K562 (cell line): ENCODE data around the gene ST6GALNAC2. TPM values are rescaled to one million over a fixed set of nuclear protein-coding genes. Genes with fewer than 3 reads are reported as not detected.
A peak's percentile ranks its signal among the peaks of the same experiment; 100 is the strongest.

Source experiments
- ATAC-seq: fragments of 200-7000 bp; cut with Tn5 transposase; 3 replicates; pipeline ENCODE4 v1.9.1; 2020; ENCODE audit warnings: moderate library complexity
- BruUV-seq: library from RNA; stranded (reverse); fragments of 400-500 nt; replicated peaks from 2 replicates; lab custom pipeline; 2021; lab: Mats Ljungman, UMichigan
- CTCF ChIA-PET: fragments of 300-600 bp; formaldehyde crosslinking; extraction: SDS; loops from one replicate; lab custom pipeline; 2021; ENCODE audit warnings: low intra/inter-chr PET ratio; lab: Yijun Ruan, JAX
- POLR2A ChIA-PET: fragments of 300-600, 350-650 bp; sonication (Branson Sonifier 250); formaldehyde crosslinking; extraction: SDS; loops from one replicate; lab custom pipeline; 2021; ENCODE audit warnings: antibody characterized with exemption, inconsistent platforms; lab: Yijun Ruan, JAX
- DNase-seq, 4 experiments: peaks; one replicate each; pipeline versions ENCODE4 v3.0.0 to v3.0.0-alpha.2; 2011 to 2018; ENCODE audit warnings: low spot score in 3 of 4, mixed read lengths in 3 of 4; ENCODE audit errors: extremely low read depth in 1 of 4
- FAIRE-seq: peaks from 2 replicates; lab custom pipeline; 2011; peaks lifted over from hg19 to GRCh38; lab: Jason Lieb, UNC
- H2AFZ ChIP-seq: 2 replicates; pipeline ENCODE4 v1.6.0; 2011; ENCODE audit warnings: low read depth, low read length, control low read depth, inconsistent platforms
- H3K27ac ChIP-seq: fragments of 200-600 bp; 3 replicates; pipeline ENCODE4 v1.8.0; 2011; ENCODE audit warnings: low read depth, mild to moderate bottlenecking, control low read depth, inconsistent platforms, low read length, moderate library complexity, mixed read lengths; ENCODE audit errors: extremely low read depth
- H3K27me3 ChIP-seq, 2 experiments: fragments of 300-600 bp in 1 of 2; 2 replicates in 1 of 2; 3 replicates in 1 of 2; pipeline versions ENCODE4 v1.6.0 to v1.8.0; 2011; ENCODE audit warnings: inconsistent platforms in 2 of 2, low read length in 2 of 2, mild to moderate bottlenecking in 1 of 2, mixed read lengths in 1 of 2, moderate library complexity in 1 of 2; ENCODE audit not compliant: control insufficient read depth in 2 of 2, insufficient read depth in 2 of 2
- H3K36me3 ChIP-seq: fragments of 300-600 bp; 3 replicates; pipeline ENCODE4 v1.8.0; 2011; ENCODE audit warnings: mild to moderate bottlenecking, low read length, inconsistent platforms; ENCODE audit not compliant: control insufficient read depth, insufficient read depth
- H3K4me1 ChIP-seq, 2 experiments: fragments of 200-600 bp in 1 of 2; replicated peaks in 1 of 2; 2 replicates in 1 of 2; 3 replicates in 1 of 2; pipeline versions ENCODE4 v1.5.1 to v1.8.0; 2011; ENCODE audit warnings: inconsistent platforms in 2 of 2, low read length in 2 of 2, mild to moderate bottlenecking in 1 of 2, mixed read lengths in 1 of 2, moderate library complexity in 1 of 2; ENCODE audit not compliant: control insufficient read depth in 2 of 2, insufficient read depth in 2 of 2
- H3K4me2 ChIP-seq: 2 replicates; pipeline ENCODE4 v1.6.1; 2011; ENCODE audit warnings: low read length, control low read depth, inconsistent platforms, mixed read lengths; ENCODE audit not compliant: insufficient read depth
- H3K4me3 ChIP-seq: fragments of 200-600 bp; sonication (generic), shearing (Covaris generic); 2 replicates; pipeline ENCODE4 v1.5.1; 2016; ENCODE audit warnings: control low read depth, inconsistent platforms
- H3K79me2 ChIP-seq: fragments of 200-600 bp; 3 replicates; pipeline ENCODE4 v1.8.0; 2011; ENCODE audit warnings: low read length, inconsistent platforms; ENCODE audit not compliant: control insufficient read depth, insufficient read depth
- H3K9ac ChIP-seq, 2 experiments: 2 replicates each; pipeline versions ENCODE4 v1.6.0 to v1.6.1; 2011; ENCODE audit warnings: low read depth in 2 of 2, low read length in 2 of 2, control low read depth in 1 of 2, inconsistent platforms in 1 of 2, mild to moderate bottlenecking in 1 of 2, mixed read lengths in 1 of 2; ENCODE audit not compliant: insufficient read depth in 1 of 2
- H3K9me1 ChIP-seq: one replicate; pipeline ENCODE4 v1.6.0; 2011; ENCODE audit warnings: inconsistent platforms, mild to moderate bottlenecking, low read length, moderate library complexity; ENCODE audit not compliant: control insufficient read depth, insufficient read depth
- H3K9me3 ChIP-seq: replicated peaks from 2 replicates; pipeline ENCODE4 v1.5.1; 2011; ENCODE audit warnings: low read depth, low read length, inconsistent platforms; ENCODE audit not compliant: control insufficient read depth, insufficient read depth
- H4K20me1 ChIP-seq: replicated peaks from 2 replicates; pipeline ENCODE4 v1.6.1; 2011; ENCODE audit warnings: low read length, inconsistent platforms, mixed read lengths; ENCODE audit not compliant: control insufficient read depth, insufficient read depth
- CBX8 ChIP-seq: fragments of 200-600 bp; sonication (generic); IDR thresholded peaks from 2 replicates; pipeline ENCODE4 v1.6.1; 2012; ENCODE audit warnings: borderline replicate concordance, mixed run types, low read depth, mild to moderate bottlenecking, moderate library complexity, mixed read lengths, low read length, control low read depth, inconsistent platforms; ENCODE audit not compliant: poor library complexity, severe bottlenecking; ENCODE audit errors: extremely low read depth
- FOXP1 ChIP-seq: sonication (generic); formaldehyde crosslinking; IDR thresholded peaks from 2 replicates; pipeline ENCODE4 v1.8.0; 2022; ENCODE audit warnings: mild to moderate bottlenecking, missing genetic modification reagents
- HMGN3 ChIP-seq: IDR thresholded peaks from 2 replicates; pipeline ENCODE4 v1.6.1; 2011; ENCODE audit warnings: borderline replicate concordance, low read depth, mild to moderate bottlenecking, mixed read lengths, low read length; ENCODE audit not compliant: insufficient read length; ENCODE audit errors: extremely low read depth
- JUN ChIP-seq, 2 experiments: sonication (generic) in 1 of 2; formaldehyde crosslinking in 1 of 2; IDR thresholded peaks; 2 replicates each; pipeline versions ENCODE4 v1.6.1 to v1.8.0; 2012 to 2022; ENCODE audit warnings: borderline replicate concordance in 2 of 2, mild to moderate bottlenecking in 2 of 2, improper control_type of control experiment in 1 of 2, low read depth in 1 of 2, low read length in 1 of 2, missing genetic modification reagents in 1 of 2
- NFXL1 ChIP-seq: fragments of 450-650 bp; formaldehyde crosslinking; IDR thresholded peaks from 2 replicates; pipeline ENCODE4 v1.4.0; 2021; ENCODE audit warnings: mild to moderate bottlenecking
- PHF20 ChIP-seq: fragments of 450-650 bp; IDR thresholded peaks from 2 replicates; pipeline ENCODE4 v1.6.1; 2018; ENCODE audit not compliant: partially characterized antibody
- SOX6 ChIP-seq: fragments of 450-650 bp; IDR thresholded peaks from 2 replicates; pipeline ENCODE4 v1.6.1; 2014; ENCODE audit warnings: mild to moderate bottlenecking
- ZFP1 ChIP-seq: fragments of 450-650 bp; formaldehyde crosslinking; IDR thresholded peaks from 2 replicates; pipeline ENCODE4 v1.4.0; 2020; ENCODE audit warnings: mild to moderate bottlenecking, mixed read lengths
- ZNF586 ChIP-seq: fragments of 450-650 bp; formaldehyde crosslinking; conservative IDR thresholded peaks from 2 replicates; pipeline ENCODE4 v1.4.0; 2020; ENCODE audit warnings: mild to moderate bottlenecking, moderate library complexity
- ZNF695 ChIP-seq: fragments of 450-650 bp; formaldehyde crosslinking; IDR thresholded peaks from 2 replicates; pipeline ENCODE4 v1.4.0; 2020; ENCODE audit warnings: mild to moderate bottlenecking, moderate library complexity
- WGBS: fragments of 100-300 bp; shearing (Covaris generic); methylation state at CpG from one replicate; pipeline ENCODE4 v1.1.6; 2016; ENCODE audit warnings: low coverage, mixed read lengths; ENCODE audit not compliant: insufficient coverage; ENCODE audit errors: missing lambda C conversion rate; 5-methylcytosine and 5-hydroxymethylcytosine counted together
- in situ Hi-C: fragments of 300-500 bp; cut with MboI; formaldehyde crosslinking; loops from 4 replicates; pipeline ENCODE4 v1.15.0; 2018; ENCODE audit warnings: inconsistent platforms, mixed read lengths
- intact Hi-C: fragments of 100-400 bp; cut with micrococcal nuclease; formaldehyde crosslinking; loops from 2 replicates; pipeline ENCODE4 v1.14.2; 2022
- polyA plus RNA-seq, 8 experiments: library from polyadenylated mRNA; depleted of rRNA in 4 of 8; stranded (reverse) in 5 of 8; unstranded in 3 of 8; fragments of >200 nt; fragmentation: Nextera tagmentation in 2 of 8; fragmentation: Illumina TruSeq in 1 of 8; extraction: Ambion mirVana in 2 of 8; extraction: Trizol in 1 of 8; gene quantifications; 2 replicates each; pipeline versions ENCODE4 v1.2.1 to v1.2.3, GENCODE V29; 2011 to 2014; ENCODE audit warnings: inconsistent platforms in 1 of 8, missing spikeins in 1 of 8
- total RNA-seq, 7 experiments: library from RNA; depleted of rRNA in 6 of 7; stranded (reverse); fragments of >200 nt in 6 of 7; fragmentation: Illumina TruSeq in 2 of 7; extraction: Trizol in 2 of 7; gene quantifications; 2 replicates each; pipeline versions ENCODE4 v1.2.1 to v1.2.3, GENCODE V29; 2011 to 2021; ENCODE audit warnings: low replicate concordance in 1 of 7
- TF ChIP-seq, protein P1 (sequence below): fragments of 250-450 bp; sonication (Bioruptor Pico); IDR thresholded peaks from 2 replicates; pipeline ENCODE4 v1.8.0; 2021; ENCODE audit warnings: moderate library complexity, mild to moderate bottlenecking, inconsistent platforms
- TF ChIP-seq, protein P2 (sequence below): IDR thresholded peaks from 3 replicates; pipeline ENCODE4 v1.6.1; 2011; ENCODE audit warnings: borderline replicate concordance, mild to moderate bottlenecking, moderate library complexity; ENCODE audit not compliant: insufficient read length; ENCODE audit errors: extremely low read depth

The ST6GALNAC2 gene
- total and polyA plus RNA-seq, 9 of the 15 experiments (the other 6 are each of a cell fraction or from before 2014, with no cell fraction given), result 0.18 TPM; not detected in 8

DNA sequence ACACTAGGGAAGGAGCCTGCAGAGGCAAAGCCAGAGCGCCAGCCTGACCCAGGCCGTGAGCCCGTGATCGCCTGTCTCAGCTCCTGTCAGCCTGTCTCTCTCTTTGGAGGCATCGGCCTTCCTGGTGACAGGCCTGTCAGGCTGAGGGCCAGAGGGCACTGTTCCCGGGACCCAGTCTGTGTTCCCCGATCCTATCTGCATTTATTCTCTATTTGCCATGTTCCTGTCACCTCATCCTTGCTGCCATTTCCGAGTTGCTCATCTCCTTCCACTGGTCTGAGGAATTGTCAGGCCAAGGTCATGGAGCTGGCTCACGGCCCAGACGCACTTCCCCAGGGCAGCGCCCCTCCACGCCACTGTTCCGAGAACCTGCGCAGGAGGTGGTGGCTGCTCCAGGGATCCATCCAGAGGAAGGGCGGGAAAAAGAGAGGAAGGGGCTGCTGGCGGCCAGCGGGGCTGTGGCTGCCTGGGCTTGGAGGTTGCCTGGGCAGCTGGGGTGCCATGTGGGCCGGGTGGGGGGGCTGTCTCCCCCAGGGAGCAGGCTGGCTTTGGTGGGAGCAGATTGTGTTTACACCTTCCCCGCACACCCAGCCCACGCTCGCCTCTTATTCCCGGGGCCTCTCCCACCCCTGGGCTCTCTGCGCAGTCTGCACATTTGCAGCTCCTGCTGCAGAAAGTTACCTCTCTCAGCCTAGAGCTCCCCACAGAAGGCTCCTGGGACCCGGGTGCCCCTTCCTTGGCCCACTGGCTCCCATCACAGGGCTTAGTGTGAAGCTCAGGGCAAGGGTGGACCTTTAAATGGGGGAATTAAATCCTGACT lies 40.9 kb downstream of the ST6GALNAC2 start:
- no peak overlapping the region for H3K27ac ChIP-seq
- no TSS peak for BruUV-seq
- no peaks in the 10 kb centered on the region for H4K20me1 ChIP-seq
- H3K27me3 ChIP-seq, result no peaks in the 10 kb centered on the region
- H3K9ac ChIP-seq, result peak overlapping the region in 1 of 2 experiments; percentile 81; a peak in 2 of 4 replicates
- no peak overlapping the region for H3K4me3 ChIP-seq
- WGBS, result 64% methylated on average over 21 of the region's 24 CpGs
- ATAC-seq (no peak), DNase-seq (no peak), FAIRE-seq (no peak)
- peaks cover 11 to 54% of the 10 kb centered on the region in 2 experiments; a peak in 4 of 5 replicates for H3K4me1 ChIP-seq
- H3K9me1 ChIP-seq, result no peaks in the 10 kb centered on the region
- POLR2A ChIA-PET, result interaction anchor here (0.6 to 2.5 kb wide), 6 partner anchors 8 to 181 kb away, joined by 3 to 12 read pairs (median 4); partner anchors contain the start of genes JMJD6 and METTL23
- intact Hi-C loops (loop anchor here (5.0 kb wide), 1 partner anchor 37 kb away; no protein-coding TSS in a partner anchor), in situ Hi-C loops (no loop called here)
- no peaks in the 10 kb centered on the region for H3K9me3 ChIP-seq
- H3K79me2 ChIP-seq, result no peaks in the 10 kb centered on the region
- CTCF ChIA-PET, result interaction anchor here (0.6 to 0.7 kb wide), 2 partner anchors 40 to 78 kb away, joined by 3 read pairs; no protein-coding TSS in a partner anchor
- no peak overlapping the region for H3K4me2 ChIP-seq
- H2AFZ ChIP-seq, result no peak overlapping the region
- no peaks in the 10 kb centered on the region for H3K36me3 ChIP-seq
- TF ChIP-seq ZNF695 (CRISPR knock-in tag), result no peak
- no peak for TF ChIP-seq SOX6
- no peak for TF ChIP-seq PHF20
- no peak for TF ChIP-seq FOXP1 (CRISPR knock-in tag)
- TF ChIP-seq, protein P1, sequence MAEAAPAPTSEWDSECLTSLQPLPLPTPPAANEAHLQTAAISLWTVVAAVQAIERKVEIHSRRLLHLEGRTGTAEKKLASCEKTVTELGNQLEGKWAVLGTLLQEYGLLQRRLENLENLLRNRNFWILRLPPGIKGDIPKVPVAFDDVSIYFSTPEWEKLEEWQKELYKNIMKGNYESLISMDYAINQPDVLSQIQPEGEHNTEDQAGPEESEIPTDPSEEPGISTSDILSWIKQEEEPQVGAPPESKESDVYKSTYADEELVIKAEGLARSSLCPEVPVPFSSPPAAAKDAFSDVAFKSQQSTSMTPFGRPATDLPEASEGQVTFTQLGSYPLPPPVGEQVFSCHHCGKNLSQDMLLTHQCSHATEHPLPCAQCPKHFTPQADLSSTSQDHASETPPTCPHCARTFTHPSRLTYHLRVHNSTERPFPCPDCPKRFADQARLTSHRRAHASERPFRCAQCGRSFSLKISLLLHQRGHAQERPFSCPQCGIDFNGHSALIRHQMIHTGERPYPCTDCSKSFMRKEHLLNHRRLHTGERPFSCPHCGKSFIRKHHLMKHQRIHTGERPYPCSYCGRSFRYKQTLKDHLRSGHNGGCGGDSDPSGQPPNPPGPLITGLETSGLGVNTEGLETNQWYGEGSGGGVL (CRISPR knock-in tag), result no peak
- no peak for TF ChIP-seq CBX8
- TF ChIP-seq JUN (IDR thresholded peaks at IDR 0.05; ENCODE audit: borderline replicate concordance, low read depth, low read length), result no peak
- no peak for TF ChIP-seq JUN (CRISPR knock-in tag; IDR thresholded peaks at IDR 0.05; ENCODE audit: borderline replicate concordance)
- TF ChIP-seq NFXL1, result no peak
- no peak for TF ChIP-seq HMGN3
- no peak for TF ChIP-seq ZNF586 (CRISPR knock-in tag)
- TF ChIP-seq ZFP1 (CRISPR knock-in tag), result no peak
- TF ChIP-seq, protein P2, sequence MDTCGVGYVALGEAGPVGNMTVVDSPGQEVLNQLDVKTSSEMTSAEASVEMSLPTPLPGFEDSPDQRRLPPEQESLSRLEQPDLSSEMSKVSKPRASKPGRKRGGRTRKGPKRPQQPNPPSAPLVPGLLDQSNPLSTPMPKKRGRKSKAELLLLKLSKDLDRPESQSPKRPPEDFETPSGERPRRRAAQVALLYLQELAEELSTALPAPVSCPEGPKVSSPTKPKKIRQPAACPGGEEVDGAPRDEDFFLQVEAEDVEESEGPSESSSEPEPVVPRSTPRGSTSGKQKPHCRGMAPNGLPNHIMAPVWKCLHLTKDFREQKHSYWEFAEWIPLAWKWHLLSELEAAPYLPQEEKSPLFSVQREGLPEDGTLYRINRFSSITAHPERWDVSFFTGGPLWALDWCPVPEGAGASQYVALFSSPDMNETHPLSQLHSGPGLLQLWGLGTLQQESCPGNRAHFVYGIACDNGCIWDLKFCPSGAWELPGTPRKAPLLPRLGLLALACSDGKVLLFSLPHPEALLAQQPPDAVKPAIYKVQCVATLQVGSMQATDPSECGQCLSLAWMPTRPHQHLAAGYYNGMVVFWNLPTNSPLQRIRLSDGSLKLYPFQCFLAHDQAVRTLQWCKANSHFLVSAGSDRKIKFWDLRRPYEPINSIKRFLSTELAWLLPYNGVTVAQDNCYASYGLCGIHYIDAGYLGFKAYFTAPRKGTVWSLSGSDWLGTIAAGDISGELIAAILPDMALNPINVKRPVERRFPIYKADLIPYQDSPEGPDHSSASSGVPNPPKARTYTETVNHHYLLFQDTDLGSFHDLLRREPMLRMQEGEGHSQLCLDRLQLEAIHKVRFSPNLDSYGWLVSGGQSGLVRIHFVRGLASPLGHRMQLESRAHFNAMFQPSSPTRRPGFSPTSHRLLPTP, result no peak
